Hematopoietic multipotent progenitor cell treated with erythropoietin and hydrocortisone succinate and interleukin-3 and kit ligand, for 6 days (in vitro differentiated cells): ENCODE measurements around the gene SERINC2.

ENCODE experiments used
- DNase-seq: peaks from one replicate; pipeline ENCODE4 v3.0.0-alpha.2; 2015

Gene SERINC2

DNA sequence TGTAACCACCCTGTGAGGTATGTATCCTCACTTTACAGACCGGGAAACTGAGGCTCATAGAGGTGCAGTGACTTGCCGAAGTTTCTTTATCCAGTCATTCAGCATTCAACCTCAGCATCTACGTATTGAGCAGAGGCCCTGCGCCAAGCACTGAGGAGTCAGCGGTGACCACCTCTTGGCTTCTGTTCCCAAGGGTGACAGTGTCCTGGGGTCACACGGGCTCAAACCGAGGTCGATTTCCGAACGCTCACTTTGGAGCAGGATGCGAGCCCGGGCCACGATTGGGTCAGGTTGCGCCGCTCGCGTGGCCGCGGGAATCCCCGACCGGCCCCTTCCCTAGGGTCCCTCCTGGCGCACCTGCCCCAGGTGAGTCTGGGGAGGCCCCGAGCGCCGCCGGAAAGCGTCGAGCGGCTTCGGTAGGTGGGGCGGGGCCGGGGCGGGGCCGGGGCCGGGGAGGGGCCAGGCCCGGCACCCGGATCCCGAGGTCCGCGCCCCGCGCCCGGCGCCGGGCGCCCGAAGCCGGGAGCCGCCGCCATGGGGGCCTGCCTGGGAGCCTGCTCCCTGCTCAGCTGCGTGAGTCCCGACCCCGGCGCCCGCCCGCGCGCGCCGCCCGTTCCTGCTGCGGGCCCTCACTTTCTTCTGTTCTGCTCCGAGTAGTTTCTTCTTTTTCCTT is at the start of gene SERINC2:
SERINC2 (plus strand) TSS at position 482 of the 673 bp plus-strand sequence; CDS start at position 535, 53 bp downstream.
- DNase-seq: peak; percentile 41

DNA sequence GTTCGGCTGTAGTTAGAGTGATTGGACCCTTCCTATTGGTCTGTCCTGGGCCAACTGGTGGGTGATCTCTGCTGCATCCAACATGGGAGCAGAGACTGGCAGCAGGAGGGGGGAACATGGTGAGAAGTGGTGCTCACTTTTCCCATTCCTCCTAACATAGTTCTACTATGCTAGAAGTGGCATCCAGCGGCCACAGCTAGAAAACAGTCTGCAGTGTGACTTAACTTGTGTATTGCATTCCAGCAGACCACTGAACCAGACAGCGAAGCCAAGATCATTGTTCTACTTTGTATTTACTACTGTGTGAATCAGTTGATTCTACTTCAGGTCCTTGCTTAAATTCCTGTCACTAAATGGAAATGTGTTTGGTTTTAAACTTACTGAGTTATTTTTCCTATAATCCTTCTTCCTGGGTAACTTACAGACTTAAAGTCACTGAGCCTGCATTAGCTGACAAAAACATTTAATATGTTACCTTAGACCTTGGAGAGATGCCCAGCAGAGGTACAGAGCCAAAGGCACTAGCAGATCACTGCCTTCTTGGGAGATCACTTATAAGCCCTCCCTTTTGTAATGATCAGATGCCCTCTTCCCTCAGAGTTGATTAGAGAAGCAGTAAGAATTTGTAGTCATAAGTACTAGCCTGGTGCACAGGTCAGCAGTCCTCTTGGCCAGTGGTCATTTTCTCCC is 48.3 kb upstream of the SERINC2 start:
- DNase-seq: no peak

DNA sequence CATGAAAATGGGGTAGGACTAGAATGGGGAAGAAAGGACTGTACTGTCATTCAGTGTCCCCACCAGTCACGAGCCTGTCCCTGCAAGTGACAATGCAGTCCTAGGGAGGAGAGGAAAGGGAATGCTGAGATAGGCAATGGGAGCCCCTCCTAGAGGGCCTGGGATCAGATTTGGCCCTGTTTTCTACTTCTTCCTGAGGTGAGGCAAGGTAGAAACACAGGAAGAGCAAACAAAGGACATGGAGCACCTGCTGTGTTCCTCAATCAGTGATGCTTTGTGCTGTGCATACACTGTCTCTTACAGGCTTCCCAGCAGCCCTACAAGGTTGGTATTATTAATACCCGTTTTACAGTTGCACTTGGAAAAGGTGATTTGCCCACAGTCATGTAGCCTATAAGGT is 46.2 kb upstream of the SERINC2 start:
- no peak for DNase-seq

DNA sequence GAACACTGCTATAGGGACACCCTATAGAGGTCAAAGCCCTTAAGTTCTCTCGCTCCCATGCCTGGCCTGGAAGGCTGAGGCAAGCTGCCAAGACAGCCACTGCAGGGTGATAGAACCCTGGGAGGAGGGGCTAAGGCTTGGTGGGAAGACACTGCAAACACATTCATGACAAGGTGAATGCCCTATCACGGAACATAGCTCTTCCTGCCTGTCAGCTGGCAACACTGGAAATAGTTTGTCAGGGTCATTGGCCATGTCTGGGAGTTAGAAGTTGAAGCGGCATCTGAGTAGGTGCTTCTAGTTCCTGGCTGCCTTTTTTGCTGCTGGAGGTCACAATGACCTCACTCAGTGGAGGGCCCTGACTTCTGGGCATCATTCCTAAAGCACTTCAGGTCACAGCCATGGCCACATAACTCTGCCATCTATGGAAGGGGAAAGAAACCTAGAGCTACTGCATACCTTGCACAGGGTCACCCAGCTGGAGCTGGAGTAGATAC is 44.4 kb upstream of the SERINC2 start:
- DNase-seq: peak; percentile 84

DNA sequence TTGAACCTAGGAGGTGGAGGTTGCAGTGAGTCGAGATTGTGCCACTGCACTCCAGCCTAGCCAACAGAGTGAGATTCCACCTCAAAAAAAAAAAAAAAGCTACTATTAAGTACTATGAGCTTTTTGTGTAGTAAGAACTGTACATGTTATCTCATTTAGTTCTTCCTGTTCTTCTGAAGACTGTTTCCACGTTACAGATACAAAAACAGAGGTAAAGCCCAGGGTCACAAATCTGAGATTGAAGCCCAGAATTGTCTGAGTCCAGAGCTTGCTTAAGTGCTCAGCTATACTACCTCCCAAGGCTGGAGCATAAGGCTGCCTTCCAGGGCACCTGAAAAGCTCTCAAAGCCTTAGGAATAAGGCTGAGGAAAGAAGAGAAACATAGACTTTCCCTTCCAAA is 43.0 kb upstream of the SERINC2 start:
- no peak for DNase-seq

DNA sequence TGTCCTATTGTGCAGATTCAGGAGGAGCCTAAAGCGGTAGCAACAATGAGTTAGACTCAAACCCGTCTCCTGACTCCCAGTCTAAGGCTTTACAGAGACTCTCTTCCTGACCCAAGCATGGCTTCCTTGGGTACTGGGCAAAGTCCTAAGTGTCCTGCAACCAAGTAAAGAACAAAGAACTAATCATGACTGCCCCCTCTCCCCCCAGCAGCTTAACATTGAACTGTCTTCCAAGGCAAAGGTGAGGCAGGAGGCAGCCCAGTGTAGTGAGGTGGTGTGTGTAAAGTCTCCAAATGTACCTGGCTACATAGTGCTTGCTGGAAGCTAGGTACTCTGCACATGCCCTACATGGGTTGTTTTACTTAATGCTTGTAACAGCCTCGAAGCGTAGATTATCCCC is 42.4 kb upstream of the SERINC2 start:
- no peak for DNase-seq

DNA sequence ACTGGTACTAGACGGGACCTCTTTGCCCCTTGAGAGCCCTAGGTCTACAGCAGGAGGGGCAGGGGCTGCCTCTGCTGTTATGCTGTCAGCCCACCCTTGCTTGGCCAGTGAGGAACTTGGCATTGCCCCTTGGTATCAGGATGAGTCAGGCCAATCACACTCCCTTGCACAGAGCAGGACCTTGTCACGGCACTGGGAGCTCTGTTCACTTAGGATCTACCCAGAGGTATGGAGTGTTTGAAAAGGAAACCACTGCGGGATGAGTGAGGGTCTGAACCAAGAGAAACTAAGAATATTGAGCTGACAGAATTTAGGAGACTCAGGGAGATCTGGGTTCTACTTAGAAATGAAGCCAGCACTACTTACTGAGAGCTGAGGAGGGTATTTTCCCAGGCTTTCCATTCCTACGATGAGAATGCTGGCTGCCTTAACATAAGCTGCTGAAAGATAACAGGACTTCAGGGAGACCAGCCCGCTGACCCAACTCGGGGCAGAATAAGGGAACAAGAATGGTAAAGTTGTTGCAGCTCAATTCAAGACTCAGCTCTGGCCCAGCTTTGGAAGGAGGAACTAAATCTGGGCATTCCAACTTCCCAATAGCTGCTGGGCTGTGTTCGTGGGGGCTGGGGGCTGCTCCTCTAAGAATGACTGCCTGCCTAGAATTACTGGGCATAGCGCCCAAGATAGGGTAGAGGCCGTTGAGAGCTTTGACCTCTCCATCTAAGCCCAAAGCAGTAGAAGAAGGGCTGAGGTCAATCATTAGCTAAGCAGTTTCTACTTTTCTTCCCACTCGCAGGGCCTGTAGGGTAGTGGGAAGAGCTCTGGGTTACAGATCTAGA is 41.7 kb upstream of the SERINC2 start:
- no peak for DNase-seq

DNA sequence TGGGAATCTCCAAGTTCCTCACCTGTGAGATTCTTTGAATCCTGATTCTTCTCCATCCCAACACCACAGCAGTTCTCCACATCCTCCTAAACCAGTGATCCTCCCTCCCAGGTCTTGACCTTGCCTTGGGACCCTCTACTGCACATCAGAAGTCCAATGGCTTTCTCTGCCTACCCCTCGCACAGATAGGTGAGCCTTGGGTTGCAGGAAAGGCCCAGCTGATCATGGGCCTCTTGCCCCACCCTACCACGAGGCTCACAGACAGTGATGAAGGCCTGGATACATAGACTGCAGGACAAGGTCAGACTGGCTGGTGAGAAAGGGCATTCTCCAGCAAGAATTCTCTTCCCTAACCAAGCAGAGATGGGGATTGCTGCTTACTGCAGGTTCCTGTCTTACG is 41.0 kb upstream of the SERINC2 start:
- no peak for DNase-seq

DNA sequence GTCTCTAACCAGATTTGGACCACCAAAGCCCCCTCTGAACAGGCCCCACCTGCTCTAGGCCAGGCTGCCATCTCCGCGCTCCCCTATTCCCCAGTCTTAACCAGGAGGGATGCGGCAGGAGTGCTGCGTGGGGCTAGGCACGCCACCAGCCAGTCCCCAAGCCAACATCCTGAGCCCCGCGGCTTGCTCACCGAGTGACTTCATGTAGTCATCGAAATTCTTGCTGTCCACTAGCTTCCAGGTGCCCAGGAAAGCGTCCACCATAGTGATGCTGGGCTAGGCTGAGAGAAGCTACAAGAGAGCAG is 40.3 kb upstream of the SERINC2 start:
- no peak for DNase-seq

DNA sequence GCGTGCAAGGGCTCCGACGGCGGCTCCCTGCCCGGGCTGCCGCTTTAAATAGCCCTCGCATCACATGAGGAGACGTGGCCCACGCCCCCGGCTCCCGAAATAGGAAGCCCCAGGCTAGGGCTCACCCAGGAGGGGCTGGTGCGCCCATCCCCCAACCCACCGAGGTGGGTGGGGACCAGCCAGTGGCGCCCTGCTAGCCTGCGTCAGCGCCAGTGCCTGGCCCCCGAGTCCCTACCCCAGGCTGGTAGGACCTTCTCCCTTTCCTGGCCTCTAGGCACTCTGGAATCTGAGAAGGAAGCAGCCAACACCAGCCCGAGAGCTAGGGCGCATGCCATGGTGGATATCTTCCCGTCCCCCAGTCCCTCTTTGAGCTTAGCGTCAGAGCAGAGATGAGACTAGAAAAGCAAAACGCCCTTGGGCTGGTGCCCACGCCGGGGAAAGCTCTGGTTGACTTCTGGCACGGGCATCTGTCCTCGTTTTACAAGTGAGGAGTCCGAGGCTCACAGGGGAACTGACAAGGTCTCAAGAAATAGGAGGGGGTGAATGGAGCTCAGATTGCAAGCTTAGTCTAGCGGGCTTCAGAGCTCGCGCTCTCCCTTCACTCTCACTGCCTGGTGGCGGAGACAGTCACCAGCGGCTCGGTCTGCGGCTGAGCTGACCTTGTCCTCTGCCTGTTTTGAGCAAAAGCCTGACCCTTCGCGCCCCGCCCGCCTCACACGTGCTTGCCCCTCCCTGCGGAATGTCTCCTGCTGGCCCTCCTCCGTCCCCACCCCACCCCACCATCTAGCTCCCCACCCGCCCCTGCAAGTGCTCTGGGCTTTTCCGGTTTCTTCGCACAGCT is 39.7 kb upstream of the SERINC2 start, which contains the start of gene FABP3:
FABP3 (minus strand) TSS at position 21 of the 841 bp plus-strand sequence. CDS start 62 bp downstream, outside the sequence.
- peak; percentile 73 for DNase-seq

DNA sequence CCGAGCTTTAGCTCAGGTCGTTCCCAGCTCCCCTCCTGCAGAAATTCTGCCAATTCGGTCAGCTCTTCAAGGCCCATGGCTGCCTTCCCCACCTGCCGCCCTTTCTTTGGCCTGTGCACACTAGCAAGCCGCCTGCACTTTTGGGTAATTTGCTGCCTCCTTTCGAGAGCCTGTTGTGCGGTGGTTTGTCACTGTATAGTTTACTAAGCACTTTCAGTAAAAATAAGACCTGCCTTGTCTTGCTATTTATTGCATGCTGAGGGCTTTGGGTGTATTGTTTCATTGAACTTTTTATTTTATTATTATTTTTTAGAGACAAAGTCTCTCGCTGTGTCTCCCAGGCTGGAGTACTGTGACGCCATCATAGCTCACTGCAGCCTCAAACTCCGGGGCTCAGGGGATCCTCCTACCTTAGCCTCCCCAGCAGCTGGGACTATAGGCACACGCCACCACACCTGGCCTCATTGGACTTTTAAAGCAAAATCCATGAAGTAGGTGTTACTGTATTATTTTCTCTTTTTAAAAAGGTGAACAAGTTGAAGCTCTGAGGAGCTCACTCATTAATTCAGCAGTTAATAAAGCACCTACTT is 39.0 kb upstream of the SERINC2 start:
- DNase-seq: no peak

DNA sequence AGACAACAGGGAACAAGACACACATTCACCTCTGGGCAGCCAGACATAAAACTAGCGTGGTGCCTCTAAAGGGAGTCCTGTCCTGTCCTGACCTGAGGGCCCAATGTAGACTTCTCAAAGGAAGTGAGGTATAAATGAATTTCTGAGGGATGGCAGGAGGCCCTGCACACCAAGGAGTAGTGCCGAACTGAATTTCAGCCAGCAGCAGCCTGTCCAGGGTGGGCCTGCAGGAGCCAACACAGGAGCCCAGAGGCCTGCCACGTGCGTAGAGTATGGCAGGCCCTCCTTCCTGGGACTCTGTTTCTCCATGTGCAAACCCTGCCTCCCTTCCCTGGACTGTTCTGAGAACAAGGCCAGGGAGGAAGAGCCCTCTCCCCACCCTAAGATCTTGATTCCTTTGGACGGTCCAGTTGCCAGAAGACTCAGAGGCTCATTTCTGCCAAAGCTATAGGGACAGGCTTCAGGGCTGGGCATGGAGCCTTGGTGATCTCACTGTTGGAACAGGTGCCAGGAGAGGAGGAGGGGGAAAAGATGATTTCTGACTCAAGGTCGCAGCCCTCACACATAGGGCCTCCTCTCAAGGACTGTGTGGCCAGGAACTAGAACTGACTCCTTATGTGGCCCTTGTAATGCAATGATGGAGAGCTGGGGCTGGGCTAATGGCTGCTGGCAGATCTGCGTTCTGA is 38.4 kb upstream of the SERINC2 start:
- DNase-seq: no peak

DNA sequence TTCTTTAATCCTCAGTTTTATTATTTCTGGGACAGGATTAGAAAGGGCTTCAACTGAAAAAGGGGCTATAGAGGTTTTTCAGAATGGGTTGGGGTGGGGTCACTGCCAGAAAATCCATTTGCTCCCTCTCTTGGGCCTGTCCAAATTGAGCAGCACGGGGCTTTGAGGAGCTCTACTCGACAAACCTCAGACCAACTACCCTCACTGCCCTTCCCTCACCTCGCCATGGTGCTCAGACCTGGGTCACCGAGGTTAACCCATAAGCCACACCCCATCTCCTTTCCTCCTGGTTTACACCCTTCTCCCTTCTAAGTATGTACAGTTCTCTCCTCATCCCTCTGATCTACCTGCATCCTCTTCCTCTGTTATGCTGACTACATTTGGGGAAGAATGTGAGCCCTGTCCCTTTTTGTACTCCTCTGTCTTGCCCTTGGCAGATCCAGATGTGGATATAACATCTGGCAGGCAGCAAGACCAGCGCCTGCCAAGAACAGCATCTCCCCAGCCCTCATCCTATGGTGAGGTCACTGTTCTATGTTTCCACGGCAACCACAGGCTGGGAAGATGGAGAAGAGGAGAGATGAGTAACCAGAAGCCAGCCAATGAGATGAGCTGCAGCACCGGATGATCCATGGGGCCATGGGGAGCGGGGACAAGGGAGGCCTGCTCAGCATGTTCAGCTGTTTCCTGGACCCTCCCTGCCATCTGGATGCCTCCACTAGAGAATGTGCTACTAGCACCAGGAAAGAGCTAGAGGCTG is 36.5 kb upstream of the SERINC2 start:
- DNase-seq: no peak

DNA sequence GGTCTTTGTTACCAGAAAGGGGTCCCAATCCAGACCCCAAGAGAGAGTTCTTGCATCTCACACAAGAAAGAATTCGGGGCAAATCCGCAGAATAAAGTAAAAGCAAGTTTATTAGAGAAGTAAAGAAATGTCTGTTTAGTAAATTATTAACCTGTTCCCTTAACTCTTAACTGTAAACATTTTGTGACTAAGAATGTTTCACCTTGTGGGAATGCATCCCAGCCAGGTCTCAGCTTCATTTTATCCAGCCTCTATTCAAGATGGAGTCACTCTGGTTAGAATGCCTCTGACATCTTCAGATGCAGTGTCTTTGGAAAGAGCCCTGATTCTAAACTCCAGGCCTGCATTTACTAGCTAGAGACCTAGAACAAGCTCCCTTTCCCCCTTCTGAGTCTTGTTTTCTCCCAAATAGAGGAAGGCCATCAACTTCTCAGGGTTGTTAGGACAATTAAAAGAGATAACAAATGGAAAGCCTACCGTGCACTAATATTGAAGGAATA is 35.6 kb upstream of the SERINC2 start:
- DNase-seq: no peak

DNA sequence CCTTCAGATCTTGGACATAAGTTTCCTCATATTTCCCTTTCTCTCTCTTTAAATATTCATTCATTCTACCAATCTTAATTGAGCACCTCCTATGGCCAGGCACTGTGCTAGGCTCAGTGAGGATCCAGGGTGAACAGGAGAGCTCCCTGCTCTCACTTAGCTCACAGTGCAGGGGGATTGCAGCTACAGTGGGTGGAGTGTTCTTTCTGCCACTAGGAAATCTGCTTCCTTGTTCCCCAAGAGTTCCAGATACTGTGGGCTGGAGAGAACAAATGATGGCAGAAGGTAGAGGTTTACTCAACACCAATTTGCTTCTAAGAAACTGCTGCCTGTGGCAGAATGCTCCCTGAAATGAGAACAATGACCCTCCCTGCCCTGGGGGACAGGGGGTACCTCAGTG is 35.0 kb upstream of the SERINC2 start:
- DNase-seq: no peak

DNA sequence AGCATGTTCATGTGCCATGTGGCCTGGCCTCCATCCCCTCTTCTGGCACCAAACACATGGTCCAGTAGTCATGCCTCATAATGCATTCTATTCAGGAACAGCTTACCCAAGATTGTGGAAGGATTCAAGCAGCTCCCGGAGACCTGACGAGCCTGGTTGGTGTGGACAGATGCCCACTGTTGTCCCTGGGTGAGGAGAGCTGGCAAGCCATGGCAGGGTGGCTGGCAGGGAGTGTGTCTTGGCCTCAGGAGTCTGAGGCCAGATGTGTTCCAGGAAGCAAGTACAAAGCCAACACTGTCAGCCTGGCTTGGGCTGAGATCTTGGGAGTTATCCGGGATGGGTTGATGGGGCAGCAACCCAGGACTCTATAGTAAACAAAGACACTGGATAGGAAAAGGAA is 32.8 kb upstream of the SERINC2 start:
- DNase-seq: no peak

DNA sequence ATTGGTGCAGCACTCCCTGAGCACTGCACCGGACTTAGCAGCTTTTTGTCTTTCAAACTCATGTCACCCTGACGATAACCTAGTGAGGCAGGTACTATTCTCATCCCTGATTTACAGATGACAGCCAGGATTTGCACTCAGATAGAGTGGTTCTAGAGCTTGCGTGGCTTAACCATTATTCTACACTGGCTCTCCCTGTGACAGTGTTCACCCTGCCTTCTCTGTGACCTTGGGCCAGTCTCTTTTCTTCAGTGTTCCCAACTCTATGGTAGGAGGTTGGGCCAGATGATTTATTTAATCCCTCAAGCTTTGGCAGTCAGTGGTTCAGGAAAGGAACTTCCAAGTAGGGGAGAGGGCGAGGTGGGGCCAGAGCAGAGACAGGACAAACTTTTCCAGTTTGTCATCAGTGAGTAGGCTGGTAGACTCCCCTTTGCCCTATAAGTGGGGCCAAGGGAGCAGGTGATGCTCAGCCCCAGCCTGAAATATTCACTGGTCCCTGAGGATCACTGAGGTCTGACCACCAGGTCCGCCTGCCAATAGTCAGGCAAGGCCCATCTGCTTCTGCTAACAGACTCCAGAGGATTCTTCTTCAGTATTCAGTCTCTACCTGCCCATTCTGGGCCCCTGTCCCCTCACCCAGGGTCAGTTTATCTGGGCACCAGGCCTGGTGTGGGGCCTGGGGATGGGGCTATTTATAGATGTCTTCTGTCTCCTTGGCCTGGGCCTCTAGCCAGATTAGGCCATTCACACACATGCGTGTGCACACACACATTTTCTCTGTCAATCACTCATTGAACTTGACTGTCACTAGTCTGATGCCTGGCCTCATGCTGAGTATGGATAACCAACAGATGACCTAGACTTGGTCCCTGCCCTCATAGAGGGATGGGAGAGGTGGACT is 31.4 kb upstream of the SERINC2 start:
- DNase-seq: no peak

DNA sequence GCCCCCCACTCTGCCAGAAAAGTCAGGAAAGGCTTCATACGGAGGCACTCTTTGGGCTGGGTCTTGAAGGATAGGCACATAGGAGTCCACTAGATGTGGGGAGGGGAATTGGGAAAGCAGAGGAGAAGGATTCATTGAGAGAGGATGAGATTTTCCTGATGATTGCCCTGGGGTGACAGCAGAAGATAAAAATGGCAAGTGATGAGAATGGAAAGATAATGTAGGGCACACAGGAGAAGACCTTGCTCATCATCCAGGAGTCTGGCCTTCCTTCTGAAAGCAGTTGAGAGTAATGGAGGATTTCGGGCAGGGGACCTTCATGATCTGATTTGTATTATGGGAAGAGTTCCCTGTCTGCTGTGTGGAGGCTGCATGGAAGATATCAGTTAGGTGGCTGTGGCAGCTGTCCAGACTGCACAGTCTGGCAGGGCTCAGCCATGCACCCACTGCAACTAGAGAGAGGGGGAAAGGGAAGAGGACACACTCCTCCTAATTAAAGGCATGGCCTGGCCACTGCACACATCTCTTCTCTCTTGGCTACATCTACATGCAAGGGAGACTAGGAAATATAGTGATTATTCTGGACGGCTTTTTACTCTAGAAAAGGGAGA is 30.5 kb upstream of the SERINC2 start:
- no peak for DNase-seq

DNA sequence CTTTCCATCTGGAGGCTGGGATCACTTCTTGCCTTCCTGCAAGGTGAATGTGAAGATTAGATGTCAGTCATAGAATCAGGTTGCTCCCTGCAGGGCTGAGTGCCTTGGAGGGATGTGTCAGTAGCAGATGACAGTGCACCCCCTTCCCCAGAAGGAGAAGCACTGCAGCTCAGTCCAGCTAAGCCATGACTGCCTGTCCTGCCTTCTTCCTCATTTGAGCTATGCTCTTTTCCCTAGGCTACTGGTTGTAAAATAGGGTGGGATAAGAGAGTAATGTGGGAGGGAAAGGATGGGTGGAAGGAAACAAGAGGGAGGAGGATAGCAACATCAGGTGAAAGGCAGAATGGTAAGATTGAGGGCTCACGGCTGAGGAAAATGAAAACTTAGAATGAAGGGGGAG is 29.0 kb upstream of the SERINC2 start:
- DNase-seq: no peak
